Heart left ventricle (tissue), 16 donors: ENCODE data around the gene SSBP3. TPM values are rescaled to one million over a fixed set of nuclear protein-coding genes. Genes with fewer than 3 reads are reported as not detected.

ENCODE experiments used
- ATAC-seq, 4 donors: fragments of 200-7000 bp; cut with Tn5 transposase; one replicate each; pipeline ENCODE4 v1.9.1; 2020 to 2022; ENCODE audit warnings: moderate library complexity in 4 of 4, mild to moderate bottlenecking in 3 of 4, moderate number of reproducible peaks in 1 of 4
- DNase-seq, 5 donors: peaks; one replicate each; pipeline ENCODE4 v3.0.0-alpha.2; 2020
- H3K27ac ChIP-seq, 12 donors: fragments of 200-600 bp; sonication (generic) in 4 of 12; one replicate each; pipeline versions ENCODE4 v1.5.0 to v1.8.0; 2016 to 2022; ENCODE audit warnings: mild to moderate bottlenecking in 2 of 12
- H3K27me3 ChIP-seq, 9 donors: fragments of 200-600 bp; sonication (generic) in 2 of 9; one replicate each; pipeline versions ENCODE4 v1.5.1 to v1.8.0; 2016 to 2022; ENCODE audit warnings: mild to moderate bottlenecking in 3 of 9
- H3K36me3 ChIP-seq, 9 donors: fragments of 200-600 bp; sonication (generic) in 2 of 9; one replicate each; pipeline versions ENCODE4 v1.5.0 to v1.8.0; 2018 to 2022; ENCODE audit warnings: mild to moderate bottlenecking in 2 of 9
- H3K4me1 ChIP-seq, 12 donors: fragments of 200-600 bp; sonication (generic) in 4 of 12; one replicate each; pipeline versions ENCODE4 v1.5.0 to v1.8.0; 2016 to 2022; ENCODE audit warnings: mild to moderate bottlenecking in 3 of 12
- H3K4me3 ChIP-seq, 12 donors: fragments of 200-600 bp; sonication (generic) in 4 of 12; one replicate each; pipeline versions ENCODE4 v1.5.0 to v1.8.0; 2017 to 2022; ENCODE audit warnings: mild to moderate bottlenecking in 9 of 12, moderate library complexity in 4 of 12
- H3K9me3 ChIP-seq, 12 donors: fragments of 200-600 bp; sonication (generic) in 4 of 12; one replicate each; pipeline versions ENCODE4 v1.5.0 to v1.8.0; 2016 to 2022; ENCODE audit warnings: mild to moderate bottlenecking in 1 of 12
- CTCF ChIP-seq, 12 donors: fragments of 200-600 bp; sonication (generic) in 4 of 12; IDR thresholded peaks; one replicate each; pipeline versions ENCODE4 v1.5.0 to v1.8.0; 2018 to 2022; ENCODE audit warnings: antibody characterized with exemption in 12 of 12, mild to moderate bottlenecking in 5 of 12
- POLR2A ChIP-seq, 2 donors: fragments of 450-650 bp; IDR thresholded peaks; one replicate each; pipeline ENCODE4 v1.6.1; 2017; ENCODE audit warnings: antibody characterized with exemption in 2 of 2, mild to moderate bottlenecking in 2 of 2, moderate library complexity in 2 of 2
- WGBS, 4 donors: extraction: QIAGEN DNeasy Blood & Tissue Kit in 2 of 4; methylation state at CpG; one replicate each; pipeline versions ENCODE4 v1.1.5 to v1.1.7; 2013 to 2018; 5-methylcytosine and 5-hydroxymethylcytosine counted together
- intact Hi-C, 10 donors: fragments of 100-400 bp; cut with DNase I; formaldehyde crosslinking; loops; one replicate each; pipeline versions ENCODE4 v1.11.1 to v1.14.2; 2022
- polyA plus RNA-seq, 2 donors: library from polyadenylated mRNA; stranded (reverse); fragments of 200-250 nt; gene quantifications; one replicate each; pipeline ENCODE4 v1.2.3, GENCODE V29; 2013
- total RNA-seq, 9 donors: library from RNA; depleted of rRNA in 2 of 9; stranded (reverse); fragments of >200 nt in 2 of 9; fragmentation: NEBNext Ultra II Directional in 3 of 9; extraction: Animal tissue kit (Norgen Biotek cat#: 25700) in 3 of 9; gene quantifications; one replicate each; pipeline versions ENCODE4 v1.1.0 to v1.2.4, GENCODE V29; 2016 to 2023
- donor health status: ischemic (EF 13 %, LVEDD 7.1; RV severe dilation, severe dysfunction).
- donor health status: healthy with polysubstance abuse.
- donor health status: DM: no; HTN: yes; CAD: no.
- donor health status: DM: no; HTN: no; CAD: no.
- donor health status: ischemic (EF 25% LVEDD 6.9; RV normal size, moderate dysfunction).
- donor health status: ischemic (EF 25% LVEDD 5.7; RV mildly dilated, moderate dysfunction).
- donor health status: healthy.
- donor health status: DM: yes; HTN: yes; CAD: no.
- donor health status: ischemic (EF 35%, LVEDD 5.7; RV mildly dilated, moderate dysfunction).
- donor health status: nonischemic (EF 11% LVEDD 7.7; RV severe dilation, severe dysfunction).
- donor health status: DM: yes; HTN: yes; CAD: no.
- donor health status: PGD.
- donor health status: ischemic (EF 29% LVEDD 5.4; RV normal size, mild dysfunction).
- donor health status: nonischemic (EF 23%, LVEDD 6.1; RV moderate dilation, normal function).

The SSBP3 gene
- total and polyA plus RNA-seq, 11 donors: 20.8 to 61.8 (median 48.1) TPM

- 88 to 94% (median 91%) methylated on average over 6 of the region's 6 CpGs for WGBS, 4 donors
- intact Hi-C loops: no loop called here
- H3K4me3 ChIP-seq: no peak overlapping the region
- no peak for TF ChIP-seq POLR2A (IDR thresholded peaks at IDR 0.05)
- TF ChIP-seq CTCF (IDR thresholded peaks at IDR 0.05): no peak
- no peaks in the 10 kb centered on the region for H3K36me3 ChIP-seq
- H3K4me1 ChIP-seq: peaks cover 0 to 34% (median 14%) of the 10 kb centered on the region in 12 donors
- H3K9me3 ChIP-seq: no peaks in the 10 kb centered on the region
- ATAC-seq (no peak), DNase-seq (no peak)
- no peak overlapping the region for H3K27ac ChIP-seq
- H3K27me3 ChIP-seq: no peaks in the 10 kb centered on the region
Measured at GRCh38 chr1:54265659-54266058, 140.5 kb downstream of the SSBP3 start.

GRCh38 chr1:54265126-54265525, 141.1 kb downstream of the SSBP3 start:
- ATAC-seq: no peak
- DNase-seq: no peak
- intact Hi-C loops: no loop called here
- H3K36me3 ChIP-seq: no peaks in the 10 kb centered on the region
- H3K27ac ChIP-seq: no peak overlapping the region
- no peaks in the 10 kb centered on the region for H3K9me3 ChIP-seq
- no peak overlapping the region for H3K4me3 ChIP-seq
- 72 to 90% (median 86%) methylated on average over 4 to 8 of the region's 8 CpGs for WGBS, 4 donors
- H3K4me1 ChIP-seq: peaks cover 0 to 39% (median 14%) of the 10 kb centered on the region in 12 donors
- H3K27me3 ChIP-seq: no peaks in the 10 kb centered on the region
- TF ChIP-seq POLR2A (IDR thresholded peaks at IDR 0.05) (no peak), CTCF (IDR thresholded peaks at IDR 0.05) (no peak)

- no peaks in the 10 kb centered on the region for H3K9me3 ChIP-seq
- DNase-seq (no peak), ATAC-seq (no peak)
- WGBS, 4 donors: 85 to 89% (median 86%) methylated on average over 6 of the region's 6 CpGs
- no peak overlapping the region for H3K4me3 ChIP-seq
- H3K4me1 ChIP-seq: peaks cover 0 to 29% (median 12%) of the 10 kb centered on the region in 12 donors
- H3K27ac ChIP-seq: no peak overlapping the region
- TF ChIP-seq POLR2A (IDR thresholded peaks at IDR 0.05) (no peak), CTCF (IDR thresholded peaks at IDR 0.05) (no peak)
- intact Hi-C loops: no loop called here
- no peaks in the 10 kb centered on the region for H3K36me3 ChIP-seq
- H3K27me3 ChIP-seq: no peaks in the 10 kb centered on the region
Measured at GRCh38 chr1:54263601-54264226, 142.5 kb downstream of the SSBP3 start.

- Histone ChIP-seq H3K4me3 (no peak overlapping the region), H3K36me3 (peaks cover 0 to 4% (median 0%) of the 10 kb centered on the region in 9 donors), H3K27me3 (no peaks in the 10 kb centered on the region), H3K4me1 (peaks cover 0 to 18% (median 2%) of the 10 kb centered on the region in 12 donors), H3K9me3 (no peaks in the 10 kb centered on the region), H3K27ac (no peak overlapping the region)
- intact Hi-C loops: no loop called here
- no peak for DNase-seq
- WGBS, 4 donors: 93 to 100% (median 96%) methylated on average over 7 of the region's 7 CpGs
- no peak for ATAC-seq
- TF ChIP-seq CTCF (IDR thresholded peaks at IDR 0.05): no peak
- TF ChIP-seq POLR2A (IDR thresholded peaks at IDR 0.05): no peak
Measured at GRCh38 chr1:54262244-54262643, 143.9 kb downstream of the SSBP3 start.
